IMR-90 (cell line): ENCODE measurements around the gene AMIGO3. TPM values are rescaled to one million over a fixed set of nuclear protein-coding genes. Genes with fewer than 3 reads are reported as not detected.

Experiments
- ATAC-seq: fragments of 200-7000 bp; cut with Tn5 transposase; 2 replicates; pipeline ENCODE4 v1.9.1; 2020; ENCODE audit warnings: low read depth, mild to moderate bottlenecking, moderate library complexity
- BruUV-seq: library from RNA; stranded (reverse); fragments of 400-500 nt; replicated peaks from 2 replicates; lab custom pipeline; 2021; lab: Mats Ljungman, UMichigan
- CTCF ChIA-PET: fragments of 300-600 bp; formaldehyde crosslinking; extraction: SDS; loops from one replicate; lab custom pipeline; 2021; ENCODE audit warnings: antibody characterized with exemption; lab: Yijun Ruan, JAX
- POLR2A ChIA-PET: fragments of 300-600 bp; sonication (Branson Sonifier 250); formaldehyde crosslinking; loops from one replicate; lab custom pipeline; 2022; ENCODE audit warnings: antibody characterized with exemption; ENCODE audit not compliant: unreplicated experiment; lab: Charles Lee
- DNase-seq: peaks from one replicate; pipeline ENCODE4 v3.0.0; 2013
- H2AFZ ChIP-seq: replicated peaks from 2 replicates; pipeline ENCODE3; 2013; ENCODE audit warnings: low read length, mild to moderate bottlenecking; ENCODE audit not compliant: poor library complexity
- H2AK5ac ChIP-seq: 2 replicates; pipeline ENCODE4 v1.6.1; 2013; ENCODE audit warnings: low read depth, low read length, inconsistent platforms
- H2AK9ac ChIP-seq: replicated peaks from 2 replicates; pipeline ENCODE3; 2013; ENCODE audit warnings: mild to moderate bottlenecking, low read depth, low read length, moderate library complexity; ENCODE audit not compliant: poor library complexity
- H2BK120ac ChIP-seq: 2 replicates; pipeline ENCODE4 v1.6.1; 2013; ENCODE audit warnings: low read depth, low read length, inconsistent platforms
- H2BK15ac ChIP-seq: 3 replicates; pipeline ENCODE4 v1.6.1; 2013; ENCODE audit warnings: low read depth, low read length, inconsistent platforms
- H2BK20ac ChIP-seq: 2 replicates; pipeline ENCODE4 v1.6.1; 2013; ENCODE audit warnings: low read depth, mild to moderate bottlenecking, inconsistent platforms, low read length, moderate library complexity
- H2BK5ac ChIP-seq: 2 replicates; pipeline ENCODE4 v1.6.1; 2013; ENCODE audit warnings: mild to moderate bottlenecking, low read depth, low read length, inconsistent platforms; ENCODE audit not compliant: poor library complexity, severe bottlenecking
- H3K14ac ChIP-seq: replicated peaks from 2 replicates; pipeline ENCODE4 v1.6.1; 2013; ENCODE audit warnings: low read depth, low read length, inconsistent platforms
- H3K18ac ChIP-seq: 2 replicates; pipeline ENCODE4 v1.6.1; 2013; ENCODE audit warnings: low read depth, low read length, control low read depth
- H3K23ac ChIP-seq: 2 replicates; pipeline ENCODE4 v1.6.1; 2013; ENCODE audit warnings: low read depth, low read length, inconsistent platforms
- H3K27ac ChIP-seq: 2 replicates; pipeline ENCODE4 v1.5.1; 2013; ENCODE audit warnings: mild to moderate bottlenecking, control low read depth, low read length; ENCODE audit not compliant: insufficient read depth
- H3K27me3 ChIP-seq: 2 replicates; pipeline ENCODE4 v1.6.1; 2013; ENCODE audit warnings: low read length; ENCODE audit not compliant: control insufficient read depth, insufficient read depth
- H3K36me3 ChIP-seq: 2 replicates; pipeline ENCODE4 v1.6.1; 2013; ENCODE audit warnings: low read length, mixed read lengths; ENCODE audit not compliant: control insufficient read depth, insufficient read depth
- H3K4ac ChIP-seq: 2 replicates; pipeline ENCODE4 v1.6.1; 2013; ENCODE audit warnings: low read depth, low read length, inconsistent platforms
- H3K4me1 ChIP-seq: 2 replicates; pipeline ENCODE4 v1.6.1; 2013; ENCODE audit warnings: low read length, mixed read lengths; ENCODE audit not compliant: control insufficient read depth, insufficient read depth
- H3K4me2 ChIP-seq: 2 replicates; pipeline ENCODE4 v1.6.1; 2013; ENCODE audit warnings: low read depth, mild to moderate bottlenecking, control low read depth, low read length, moderate library complexity
- H3K4me3 ChIP-seq: 2 replicates; pipeline ENCODE4 v1.5.1; 2013; ENCODE audit warnings: low read depth, mild to moderate bottlenecking, control low read depth, low read length, moderate library complexity; ENCODE audit not compliant: insufficient read depth
- H3K56ac ChIP-seq: 2 replicates; pipeline ENCODE4 v1.6.1; 2013; ENCODE audit warnings: low read length, inconsistent platforms; ENCODE audit not compliant: insufficient read depth; ENCODE audit errors: extremely low read depth
- H3K79me1 ChIP-seq, 2 experiments: 2 replicates each; pipeline ENCODE4 v1.6.1; 2013; ENCODE audit warnings: low read length in 2 of 2, inconsistent platforms in 1 of 2, low read depth in 1 of 2
- H3K9ac ChIP-seq: 2 replicates; pipeline ENCODE4 v1.6.1; 2013; ENCODE audit warnings: low read depth, low read length, control low read depth
- H3K9me1 ChIP-seq: 2 replicates; pipeline ENCODE4 v1.6.1; 2013; ENCODE audit warnings: low read length, inconsistent platforms; ENCODE audit not compliant: insufficient read depth
- H3K9me3 ChIP-seq: 2 replicates; pipeline ENCODE4 v1.6.1; 2013; ENCODE audit warnings: low read length; ENCODE audit not compliant: control insufficient read depth, insufficient read depth
- H4K20me1 ChIP-seq: 2 replicates; pipeline ENCODE4 v1.6.1; 2013; ENCODE audit warnings: low read length, inconsistent platforms; ENCODE audit not compliant: insufficient read depth
- H4K5ac ChIP-seq: 2 replicates; pipeline ENCODE4 v1.6.1; 2013; ENCODE audit warnings: mild to moderate bottlenecking, low read depth, low read length, control low read depth
- H4K8ac ChIP-seq, 2 experiments: 2 replicates each; pipeline ENCODE4 v1.6.1; 2013; ENCODE audit warnings: low read depth in 2 of 2, low read length in 2 of 2, control low read depth in 1 of 2, inconsistent platforms in 1 of 2
- H4K91ac ChIP-seq: 2 replicates; pipeline ENCODE4 v1.6.1; 2013; ENCODE audit warnings: low read depth, low read length, inconsistent platforms; ENCODE audit not compliant: insufficient read depth
- CEBPB ChIP-seq: IDR thresholded peaks from 2 replicates; pipeline ENCODE4 v1.6.1; 2012; ENCODE audit warnings: low read depth, low read length, improper control_type of control experiment
- CHD1 ChIP-seq: IDR thresholded peaks from 2 replicates; pipeline ENCODE4 v1.6.1; 2012; ENCODE audit warnings: low read depth, low read length, improper control_type of control experiment
- CTCF ChIP-seq: conservative IDR thresholded peaks from 2 replicates; pipeline ENCODE4 v1.5.1; 2012; ENCODE audit warnings: mild to moderate bottlenecking, low read depth, low read length, improper control_type of control experiment
- ELK1 ChIP-seq: fragments of 150-350 bp; IDR thresholded peaks from 2 replicates; pipeline ENCODE4 v1.6.1; 2016; ENCODE audit warnings: low read depth, mild to moderate bottlenecking, low read length, moderate library complexity, borderline replicate concordance
- MAFK ChIP-seq: IDR thresholded peaks from 2 replicates; pipeline ENCODE4 v1.6.1; 2012; ENCODE audit warnings: low read depth, low read length, improper control_type of control experiment
- MAZ ChIP-seq: IDR thresholded peaks from 2 replicates; pipeline ENCODE4 v1.6.1; 2012; ENCODE audit warnings: low read depth, mild to moderate bottlenecking, low read length, improper control_type of control experiment, moderate library complexity, borderline replicate concordance
- MXI1 ChIP-seq: IDR thresholded peaks from 2 replicates; pipeline ENCODE4 v1.6.1; 2012; ENCODE audit warnings: low read depth, mild to moderate bottlenecking, low read length, moderate library complexity, borderline replicate concordance
- RCOR1 ChIP-seq: IDR thresholded peaks from 2 replicates; pipeline ENCODE4 v1.6.1; 2012; ENCODE audit warnings: mild to moderate bottlenecking, low read length, improper control_type of control experiment; ENCODE audit not compliant: insufficient replicate concordance
- WGBS, 2 experiments: methylation state at CpG; one replicate each; pipeline versions ENCODE4 v1.1.5 to v1.1.7; 2013; ENCODE audit warnings: missing lambda C conversion rate in 2 of 2; ENCODE audit not compliant: insufficient read length in 1 of 2; ENCODE audit errors: extremely low coverage in 2 of 2; 5-methylcytosine and 5-hydroxymethylcytosine counted together
- dilution Hi-C: fragments of 300-500 bp; cut with HindIII; formaldehyde crosslinking; loops from one replicate; pipeline ENCODE4 v1.14.3; 2018; ENCODE audit warnings: low sequenced_read_pairs; ENCODE audit not compliant: unreplicated experiment
- in situ Hi-C: fragments of 300-500 bp; cut with MboI; formaldehyde crosslinking; loops from 3 replicates; pipeline ENCODE4 v1.14.3; 2019; ENCODE audit warnings: low sequenced_read_pairs, inconsistent platforms, mixed read lengths
- intact Hi-C: fragments of 100-400 bp; cut with micrococcal nuclease; formaldehyde crosslinking; loops from 2 replicates; pipeline ENCODE4 v1.10.0; 2022
- polyA plus RNA-seq, 3 experiments: library from polyadenylated mRNA; depleted of rRNA; stranded (reverse); fragments of >200 nt; gene quantifications; 2 replicates each; pipeline ENCODE4 v1.2.3, GENCODE V29; 2012; ENCODE audit warnings: low replicate concordance in 1 of 3
- total RNA-seq: library from RNA; depleted of rRNA; stranded (reverse); fragments of >200 nt; gene quantifications from 2 replicates; pipeline ENCODE4 v1.2.3, GENCODE V29; 2012

The AMIGO3 gene
- total and polyA plus RNA-seq, 2 of the 4 experiments (the other 2 are of a cell fraction): 1.5 TPM; not detected in 1

GRCh38 chr3:49750056-49750455 lies 30.6 kb upstream of the AMIGO3 start:
- H2AK5ac ChIP-seq: no peak overlapping the region
- no peak overlapping the region for H2BK20ac ChIP-seq
- H3K4ac ChIP-seq: no peak overlapping the region
- peaks cover 10% of the 10 kb centered on the region; the same call in 1 of the 2 replicates for H3K36me3 ChIP-seq
- no CpG with 5 or more reads among the region's 4 CpGs for WGBS, 2 experiments
- H2AFZ ChIP-seq: no peak overlapping the region
- no peak overlapping the region for H3K4me2 ChIP-seq
- no TSS peak for BruUV-seq
- H4K91ac ChIP-seq: no peak overlapping the region
- no peak overlapping the region for H3K9ac ChIP-seq
- no peak overlapping the region for H2AK9ac ChIP-seq
- no peak overlapping the region for H3K14ac ChIP-seq
- CTCF ChIA-PET: no interaction called here
- peaks cover 46% of the 10 kb centered on the region for H4K20me1 ChIP-seq
- H3K9me3 ChIP-seq: no peaks in the 10 kb centered on the region
- H3K4me3 ChIP-seq: no peak overlapping the region
- H3K79me1 ChIP-seq: peaks cover 33 to 77% of the 10 kb centered on the region in 2 experiments
- H3K56ac ChIP-seq: no peak overlapping the region
- in situ Hi-C loops: no loop called here
- no peaks in the 10 kb centered on the region for H3K27me3 ChIP-seq
- H2BK5ac ChIP-seq: peak overlapping the region; percentile 3
- no peak overlapping the region for H4K5ac ChIP-seq
- H2BK120ac ChIP-seq: no peak overlapping the region
- intact Hi-C loops: no loop called here
- dilution Hi-C loops: no loop called here
- no peak for TF ChIP-seq CTCF
- TF ChIP-seq CEBPB: no peak
- no peak for TF ChIP-seq MAZ
- no peak for TF ChIP-seq CHD1
- no peak for TF ChIP-seq RCOR1
- no peak for TF ChIP-seq MXI1
- TF ChIP-seq ELK1: no peak
- TF ChIP-seq MAFK: no peak
- DNase-seq (peak; percentile 18), ATAC-seq (peak; percentile 40; the same call in 1 of the 2 replicates)
- no peak overlapping the region for H4K8ac ChIP-seq
- no peak overlapping the region for H3K23ac ChIP-seq
- POLR2A ChIA-PET: no interaction called here
- no peak overlapping the region for H2BK15ac ChIP-seq
- H3K18ac ChIP-seq: no peak overlapping the region
- H3K9me1 ChIP-seq: peaks cover 14% of the 10 kb centered on the region
- no peak overlapping the region for H3K27ac ChIP-seq
- peaks cover 7% of the 10 kb centered on the region; the same call in 1 of the 2 replicates for H3K4me1 ChIP-seq
